Stimulated activated CD4-positive, alpha-beta T cell treated with anti-CD3 and anti-CD28 coated beads, Interleukin-15, amount 100 ng/mL, for 48 hours (primary cell): ENCODE measurements around the gene AHRR.
"Not testable (repeated sequence)": the region's sequence is repeated elsewhere in the genome, so short reads cannot be mapped to it uniquely, and the experiment has no call there.

Experiments used
- DNase-seq, 2 donors: peaks; one replicate each; pipeline ENCODE4 v3.0.0-alpha.2; 2020; ENCODE audit warnings: low read depth in 2 of 2

AHRR gene

GRCh38 chr5:414991-415927 lies 93.7 kb downstream of the AHRR start:
- not testable (repeated sequence) for DNase-seq

- no peak for DNase-seq
Measured at GRCh38 chr5:415928-416635, 94.6 kb downstream of the AHRR start.

GRCh38 chr5:416636-416960 lies 95.1 kb downstream of the AHRR start:
- DNase-seq: no peak

- DNase-seq: no peak
Measured at GRCh38 chr5:417301-418161, 96.0 kb downstream of the AHRR start.

- no peak for DNase-seq
Measured at GRCh38 chr5:418162-419121, 96.9 kb downstream of the AHRR start.

- no peak for DNase-seq
Measured at GRCh38 chr5:419970-420369, 98.5 kb downstream of the AHRR start.

- DNase-seq: no peak
Measured at GRCh38 chr5:420632-421286, 99.2 kb downstream of the AHRR start.

- no peak for DNase-seq
Measured at GRCh38 chr5:421287-421880, 99.9 kb downstream of the AHRR start.

- no peak for DNase-seq
Measured at GRCh38 chr5:421901-422300, 100.4 kb downstream of the AHRR start.

- DNase-seq: no peak
Measured at GRCh38 chr5:422323-423232, 101.1 kb downstream of the AHRR start.

GRCh38 chr5:423233-423565 lies 101.7 kb downstream of the AHRR start:
- DNase-seq: no peak

- no peak for DNase-seq
Measured at GRCh38 chr5:423626-424261, 102.2 kb downstream of the AHRR start.

GRCh38 chr5:424301-425110 lies 103.0 kb downstream of the AHRR start:
- no peak for DNase-seq

GRCh38 chr5:425714-426113 lies 104.2 kb downstream of the AHRR start:
- DNase-seq: no peak

- DNase-seq: no peak
Measured at GRCh38 chr5:426392-426976, 105.0 kb downstream of the AHRR start.

- DNase-seq: no peak
Measured at GRCh38 chr5:427415-428087, 106.0 kb downstream of the AHRR start.

GRCh38 chr5:428219-428618 lies 106.7 kb downstream of the AHRR start:
- DNase-seq: no peak
